GM18951 (cell line): ENCODE measurements around the gene MUC5B.
"Not testable (repeated sequence)": the region's sequence is repeated elsewhere in the genome, so short reads cannot be mapped to it uniquely, and the experiment has no call there.

ENCODE experiments used
- POLR2A ChIP-seq: IDR thresholded peaks from 4 replicates; pipeline ENCODE4 v1.6.1; 2011; ENCODE audit warnings: mild to moderate bottlenecking; ENCODE audit not compliant: insufficient read length, insufficient read depth; ENCODE audit errors: extremely low read depth
- in situ Hi-C: fragments of 300-500 bp; cut with MboI; formaldehyde crosslinking; loops from one replicate; pipeline ENCODE4 v1.12.0; 2022; ENCODE audit warnings: low sequenced_read_pairs, mixed read lengths, inconsistent platforms; ENCODE audit not compliant: unreplicated experiment

The MUC5B gene, protein sequence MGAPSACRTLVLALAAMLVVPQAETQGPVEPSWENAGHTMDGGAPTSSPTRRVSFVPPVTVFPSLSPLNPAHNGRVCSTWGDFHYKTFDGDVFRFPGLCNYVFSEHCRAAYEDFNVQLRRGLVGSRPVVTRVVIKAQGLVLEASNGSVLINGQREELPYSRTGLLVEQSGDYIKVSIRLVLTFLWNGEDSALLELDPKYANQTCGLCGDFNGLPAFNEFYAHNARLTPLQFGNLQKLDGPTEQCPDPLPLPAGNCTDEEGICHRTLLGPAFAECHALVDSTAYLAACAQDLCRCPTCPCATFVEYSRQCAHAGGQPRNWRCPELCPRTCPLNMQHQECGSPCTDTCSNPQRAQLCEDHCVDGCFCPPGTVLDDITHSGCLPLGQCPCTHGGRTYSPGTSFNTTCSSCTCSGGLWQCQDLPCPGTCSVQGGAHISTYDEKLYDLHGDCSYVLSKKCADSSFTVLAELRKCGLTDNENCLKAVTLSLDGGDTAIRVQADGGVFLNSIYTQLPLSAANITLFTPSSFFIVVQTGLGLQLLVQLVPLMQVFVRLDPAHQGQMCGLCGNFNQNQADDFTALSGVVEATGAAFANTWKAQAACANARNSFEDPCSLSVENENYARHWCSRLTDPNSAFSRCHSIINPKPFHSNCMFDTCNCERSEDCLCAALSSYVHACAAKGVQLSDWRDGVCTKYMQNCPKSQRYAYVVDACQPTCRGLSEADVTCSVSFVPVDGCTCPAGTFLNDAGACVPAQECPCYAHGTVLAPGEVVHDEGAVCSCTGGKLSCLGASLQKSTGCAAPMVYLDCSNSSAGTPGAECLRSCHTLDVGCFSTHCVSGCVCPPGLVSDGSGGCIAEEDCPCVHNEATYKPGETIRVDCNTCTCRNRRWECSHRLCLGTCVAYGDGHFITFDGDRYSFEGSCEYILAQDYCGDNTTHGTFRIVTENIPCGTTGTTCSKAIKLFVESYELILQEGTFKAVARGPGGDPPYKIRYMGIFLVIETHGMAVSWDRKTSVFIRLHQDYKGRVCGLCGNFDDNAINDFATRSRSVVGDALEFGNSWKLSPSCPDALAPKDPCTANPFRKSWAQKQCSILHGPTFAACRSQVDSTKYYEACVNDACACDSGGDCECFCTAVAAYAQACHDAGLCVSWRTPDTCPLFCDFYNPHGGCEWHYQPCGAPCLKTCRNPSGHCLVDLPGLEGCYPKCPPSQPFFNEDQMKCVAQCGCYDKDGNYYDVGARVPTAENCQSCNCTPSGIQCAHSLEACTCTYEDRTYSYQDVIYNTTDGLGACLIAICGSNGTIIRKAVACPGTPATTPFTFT (N-terminal part only)

GRCh38 chr11:1222491-1223345, at the start of gene MUC5B:
MUC5B (plus strand) TSS chr11:1223066; CDS start chr11:1223124, 58 bp downstream.
- in situ Hi-C loops: no loop called here
- no peak for TF ChIP-seq POLR2A

GRCh38 chr11:1173396-1173795, 49.5 kb upstream of the MUC5B start:
- in situ Hi-C loops: not testable (repeated sequence)

DNA sequence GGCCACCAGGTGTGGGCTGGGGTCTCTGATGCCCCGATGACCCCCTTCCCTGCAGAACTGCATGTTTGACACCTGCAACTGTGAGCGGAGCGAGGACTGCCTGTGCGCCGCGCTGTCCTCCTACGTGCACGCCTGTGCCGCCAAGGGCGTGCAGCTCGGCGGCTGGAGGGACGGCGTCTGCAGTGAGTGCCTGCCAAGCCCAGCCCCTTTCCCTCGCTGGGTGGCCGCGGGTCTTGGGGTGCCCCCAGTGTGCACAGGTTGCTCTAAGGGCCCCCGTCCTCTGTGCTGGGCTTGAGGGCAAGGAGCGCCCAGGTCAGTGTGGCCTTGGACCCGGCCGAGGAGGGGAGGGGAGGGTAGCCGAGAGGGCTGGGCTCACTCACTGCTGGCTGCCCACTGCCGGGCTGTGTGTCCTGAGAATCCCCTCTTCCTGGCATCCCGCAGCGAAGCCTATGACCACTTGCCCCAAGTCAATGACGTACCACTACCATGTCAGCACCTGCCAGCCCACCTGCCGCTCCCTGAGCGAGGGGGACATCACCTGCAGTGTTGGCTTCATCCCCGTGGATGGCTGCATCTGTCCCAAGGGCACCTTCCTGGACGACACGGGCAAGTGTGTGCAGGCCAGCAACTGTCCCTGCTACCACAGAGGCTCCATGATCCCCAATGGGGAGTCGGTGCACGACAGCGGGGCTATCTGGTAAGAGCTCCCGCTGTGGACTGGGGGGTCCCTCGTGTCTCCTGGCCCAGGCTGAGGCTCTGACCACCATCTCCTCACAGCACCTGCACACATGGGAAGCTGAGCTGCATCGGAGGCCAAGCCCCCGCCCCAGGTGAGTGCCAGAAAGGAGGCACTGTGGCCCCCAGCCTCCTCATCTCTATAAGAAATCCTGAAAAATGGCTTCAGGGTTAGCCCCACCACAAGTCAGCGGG, 48.2 kb upstream of the MUC5B start:
- no peak for TF ChIP-seq POLR2A
- in situ Hi-C loops: no loop called here

DNA sequence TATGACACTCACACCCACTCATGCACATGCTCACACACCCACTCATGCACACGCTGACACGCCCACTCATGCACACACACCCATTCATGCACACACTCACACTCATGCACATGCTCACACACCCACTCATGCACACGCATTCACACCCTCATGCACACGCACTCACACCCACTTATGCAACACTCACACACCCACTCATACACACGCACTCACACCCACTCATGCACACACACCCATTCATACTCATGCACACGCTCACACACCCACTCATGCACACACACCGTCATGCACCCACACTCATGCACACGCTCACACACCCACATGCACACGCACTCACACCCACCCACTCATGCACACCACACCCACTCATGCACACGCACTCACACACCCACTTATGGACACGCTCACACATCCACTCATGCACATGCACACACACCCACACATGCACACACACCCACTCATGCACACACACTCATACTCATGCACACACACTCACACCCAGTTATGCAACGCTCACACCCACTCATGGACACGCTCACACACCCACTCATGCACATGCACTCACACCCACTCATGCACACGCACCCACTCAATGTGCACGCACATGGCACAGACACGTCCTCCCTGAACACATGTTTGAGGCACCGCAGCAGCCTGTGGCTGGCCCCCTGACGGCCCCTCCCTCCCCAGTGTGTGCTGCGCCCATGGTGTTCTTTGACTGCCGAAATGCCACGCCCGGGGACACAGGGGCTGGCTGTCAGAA, 47.2 kb upstream of the MUC5B start:
- no peak for TF ChIP-seq POLR2A
- in situ Hi-C loops: no loop called here

GRCh38 chr11:1176224-1177019, 46.4 kb upstream of the MUC5B start:
- TF ChIP-seq POLR2A: no peak
- in situ Hi-C loops: no loop called here

DNA sequence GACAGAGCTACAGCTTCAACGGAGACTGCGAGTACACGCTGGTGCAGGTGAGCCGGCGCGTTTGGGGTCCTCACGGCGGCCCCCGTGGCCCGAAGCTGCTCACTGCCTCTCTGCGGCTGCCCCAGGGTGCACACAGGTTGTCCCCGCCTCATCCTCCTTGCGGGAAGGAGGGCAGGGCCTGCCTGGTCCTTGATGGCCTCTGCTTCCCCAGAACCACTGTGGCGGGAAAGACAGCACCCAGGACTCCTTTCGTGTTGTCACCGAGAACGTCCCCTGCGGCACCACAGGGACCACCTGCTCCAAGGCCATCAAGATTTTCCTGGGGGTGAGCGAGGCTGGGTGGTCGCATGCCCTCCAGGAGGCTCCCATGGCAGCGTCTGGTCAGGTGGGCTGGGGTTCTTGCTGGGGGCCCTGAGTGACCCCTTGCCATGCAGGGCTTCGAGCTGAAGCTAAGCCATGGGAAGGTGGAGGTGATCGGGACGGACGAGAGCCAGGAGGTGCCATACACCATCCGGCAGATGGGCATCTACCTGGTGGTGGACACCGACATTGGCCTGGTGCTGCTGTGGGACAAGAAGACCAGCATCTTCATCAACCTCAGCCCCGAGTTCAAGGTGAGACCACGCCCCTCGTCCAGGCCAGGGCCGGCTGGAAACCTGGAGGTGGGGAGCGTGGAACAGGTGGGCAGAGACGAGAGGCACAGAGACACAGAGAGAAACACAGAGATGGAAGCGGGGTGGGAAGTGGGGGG, 45.7 kb upstream of the MUC5B start:
- no peak for TF ChIP-seq POLR2A
- in situ Hi-C loops: no loop called here

- in situ Hi-C loops: no loop called here
- no peak for TF ChIP-seq POLR2A
Measured at GRCh38 chr11:1177771-1178090, 45.1 kb upstream of the MUC5B start.

GRCh38 chr11:1178201-1178885, 44.5 kb upstream of the MUC5B start:
- in situ Hi-C loops: no loop called here
- no peak for TF ChIP-seq POLR2A

DNA sequence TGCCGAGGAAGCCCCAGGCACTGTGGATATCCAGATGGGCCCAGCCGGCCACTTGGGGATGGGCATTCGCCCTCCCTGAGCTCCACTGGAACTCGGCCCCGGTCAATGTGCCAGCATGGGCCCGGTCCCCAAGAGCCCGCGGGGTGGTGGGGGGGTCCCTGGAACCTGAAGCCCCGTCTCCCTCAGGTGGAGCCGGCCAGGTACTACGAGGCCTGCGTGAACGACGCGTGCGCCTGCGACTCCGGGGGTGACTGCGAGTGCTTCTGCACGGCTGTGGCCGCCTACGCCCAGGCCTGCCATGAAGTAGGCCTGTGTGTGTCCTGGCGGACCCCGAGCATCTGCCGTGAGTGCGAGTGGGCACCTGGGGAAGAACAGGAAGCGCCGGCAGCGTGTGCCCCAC, 44.0 kb upstream of the MUC5B start:
- TF ChIP-seq POLR2A: no peak
- in situ Hi-C loops: no loop called here

DNA sequence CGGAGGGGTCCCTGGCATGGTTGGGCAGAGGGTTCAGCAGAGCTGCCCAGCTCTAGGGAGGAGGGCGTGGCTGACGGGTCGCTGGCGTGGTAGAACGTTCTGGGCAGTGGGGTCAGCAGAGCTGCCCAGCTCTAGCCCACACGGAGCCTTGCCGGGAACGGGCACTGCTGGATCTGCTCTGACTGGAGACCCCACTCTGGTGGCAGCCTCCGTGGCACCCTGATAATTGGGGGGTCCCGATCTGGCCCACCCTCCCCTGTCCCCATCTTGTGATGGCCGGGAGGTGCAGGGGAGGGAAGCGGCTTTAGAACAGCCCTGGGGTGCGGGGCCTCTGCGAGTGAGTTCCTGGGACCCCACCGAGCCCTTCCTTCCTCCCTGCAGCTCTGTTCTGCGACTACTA, 43.2 kb upstream of the MUC5B start:
- in situ Hi-C loops: no loop called here
- TF ChIP-seq POLR2A: no peak
